HCT116 (cell line): ENCODE results near the gene RASGRF2. TPM values are rescaled to one million over a fixed set of nuclear protein-coding genes. Genes with fewer than 3 reads are reported as not detected.

Experiments
- ATAC-seq: fragments of 200-7000 bp; cut with Tn5 transposase; 2 replicates; pipeline ENCODE4 v1.9.1; 2020; ENCODE audit warnings: mild to moderate bottlenecking, moderate library complexity
- BruUV-seq: library from RNA; stranded (reverse); fragments of 400-500 nt; replicated peaks from 2 replicates; lab custom pipeline; 2021; lab: Mats Ljungman, UMichigan
- CTCF ChIA-PET: fragments of 300-600 bp; sonication (Branson Sonifier 250); formaldehyde crosslinking; loops from one replicate; lab custom pipeline; 2021; ENCODE audit warnings: antibody characterized with exemption; lab: Charles Lee
- POLR2A ChIA-PET: fragments of 300-600, 350-600 bp; sonication (Branson Sonifier 250); formaldehyde crosslinking; loops from one replicate; lab custom pipeline; 2021; ENCODE audit warnings: antibody characterized with exemption; lab: Charles Lee
- RAD21 ChIA-PET, 2 experiments: fragments of 300-600 bp; sonication (Branson Sonifier 250); formaldehyde crosslinking; loops; one replicate each; lab custom pipeline; 2023; ENCODE audit warnings: low total read pairs in 2 of 2; ENCODE audit not compliant: uncharacterized antibody in 2 of 2, unreplicated experiment in 2 of 2, low non-redundant PET in 1 of 2; lab: Charles Lee
- DNase-seq: peaks from one replicate; pipeline ENCODE4 v3.0.0-alpha.2; 2010; ENCODE audit warnings: low read depth, low spot score
- H2AFZ ChIP-seq: fragments of 200-600 bp; shearing (Covaris generic), sonication (generic); 2 replicates; pipeline ENCODE4 v1.6.1; 2017; ENCODE audit warnings: low read depth, mixed run types, mixed read lengths, antibody characterized with exemption, low read length; ENCODE audit not compliant: poor library complexity, severe bottlenecking
- H3K27ac ChIP-seq: 2 replicates; pipeline ENCODE4 v1.5.1; 2012; ENCODE audit warnings: low read depth, low read length
- H3K27me3 ChIP-seq: fragments of 200-600 bp; sonication (generic); 2 replicates; pipeline ENCODE4 v1.6.1; 2016; ENCODE audit warnings: mixed run types, low read length, mixed read lengths; ENCODE audit not compliant: insufficient read depth
- H3K36me3 ChIP-seq, 2 experiments: fragments of 200-500 bp in 1 of 2; fragments of 200-600 bp in 1 of 2; sonication (Bioruptor generic) in 1 of 2; sonication (generic) in 1 of 2; 2 replicates each; pipeline versions ENCODE4 v1.5.1 to v1.6.1; 2014 to 2016; ENCODE audit warnings: low read length in 2 of 2, inconsistent platforms in 1 of 2, mixed read lengths in 1 of 2, mixed run types in 1 of 2; ENCODE audit not compliant: insufficient read depth in 2 of 2, control insufficient read depth in 1 of 2
- H3K4me1 ChIP-seq, 2 experiments: fragments of 200-600 bp in 1 of 2; sonication (generic) in 1 of 2; 2 replicates each; pipeline versions ENCODE4 v1.5.1 to v1.6.1; 2012 to 2017; ENCODE audit warnings: low read length in 2 of 2, inconsistent platforms in 1 of 2, mild to moderate bottlenecking in 1 of 2, mixed read lengths in 1 of 2, mixed run types in 1 of 2, moderate library complexity in 1 of 2; ENCODE audit not compliant: insufficient read depth in 2 of 2, control insufficient read depth in 1 of 2
- H3K4me2 ChIP-seq: fragments of 200-600 bp; sonication (generic); 2 replicates; pipeline ENCODE4 v1.6.1; 2017; ENCODE audit warnings: mixed run types, low read length, mixed read lengths
- H3K4me3 ChIP-seq, 2 experiments: fragments of 200-600 bp in 1 of 2; sonication (generic) in 1 of 2; replicated peaks in 1 of 2; 2 replicates each; pipeline ENCODE4 v1.5.1; 2011 to 2016; ENCODE audit warnings: low read length in 2 of 2, control low read depth in 1 of 2, low read depth in 1 of 2, mild to moderate bottlenecking in 1 of 2, mixed read lengths in 1 of 2, mixed run types in 1 of 2
- H3K79me2 ChIP-seq: fragments of 200-600 bp; sonication (generic); 2 replicates; pipeline ENCODE4 v1.6.1; 2017; ENCODE audit warnings: mild to moderate bottlenecking, mixed run types, low read length, moderate library complexity, mixed read lengths; ENCODE audit not compliant: insufficient read depth
- H3K9ac ChIP-seq: fragments of 200-600 bp; sonication (generic); 2 replicates; pipeline ENCODE4 v1.6.1; 2016; ENCODE audit warnings: low read length, mixed read lengths
- H3K9me2 ChIP-seq: fragments of 200-600 bp; sonication (generic), shearing (Covaris generic); 2 replicates; pipeline ENCODE4 v1.6.1; 2017; ENCODE audit warnings: mixed run types, mild to moderate bottlenecking, moderate library complexity; ENCODE audit not compliant: insufficient read depth
- H3K9me3 ChIP-seq, 2 experiments: fragments of 200-500 bp in 1 of 2; fragments of 200-600 bp in 1 of 2; sonication (Bioruptor generic) in 1 of 2; sonication (generic) in 1 of 2; 2 replicates each; pipeline ENCODE4 v1.6.1; 2014 to 2017; ENCODE audit warnings: low read length in 2 of 2, mixed read lengths in 2 of 2, inconsistent platforms in 1 of 2, low read depth in 1 of 2, mild to moderate bottlenecking in 1 of 2, mixed run types in 1 of 2, moderate library complexity in 1 of 2; ENCODE audit not compliant: control insufficient read depth in 1 of 2, insufficient read depth in 1 of 2
- H4K20me1 ChIP-seq: fragments of 200-600 bp; sonication (generic), shearing (Covaris generic); 2 replicates; pipeline ENCODE4 v1.6.1; 2017; ENCODE audit warnings: mixed run types, mild to moderate bottlenecking, moderate library complexity; ENCODE audit not compliant: insufficient read depth
- CBX3 ChIP-seq: IDR thresholded peaks from 2 replicates; pipeline ENCODE4 v1.6.1; 2012; ENCODE audit warnings: low read depth
- EZH2phosphoT487 ChIP-seq: fragments of 200-600 bp; IDR thresholded peaks from 2 replicates; pipeline ENCODE4 v1.6.1; 2018; ENCODE audit warnings: antibody characterized with exemption, borderline replicate concordance
- JUND ChIP-seq: IDR thresholded peaks from 2 replicates; pipeline ENCODE4 v1.6.1; 2012
- POLR2A ChIP-seq: IDR thresholded peaks from 2 replicates; pipeline ENCODE4 v1.7.0; 2011; ENCODE audit warnings: borderline replicate concordance; ENCODE audit not compliant: insufficient read depth, insufficient read length; ENCODE audit errors: extremely low read depth
- POLR2AphosphoS5 ChIP-seq: IDR thresholded peaks from 2 replicates; pipeline ENCODE4 v1.6.1; 2011; ENCODE audit warnings: mild to moderate bottlenecking, low read depth, low read length, moderate library complexity
- RAD21 ChIP-seq: IDR thresholded peaks from 2 replicates; pipeline ENCODE4 v1.6.1; 2012; ENCODE audit warnings: low read depth, mild to moderate bottlenecking
- SIN3A ChIP-seq: IDR thresholded peaks from 2 replicates; pipeline ENCODE4 v1.6.1; 2012; ENCODE audit warnings: low read depth
- SRF ChIP-seq: IDR thresholded peaks from 2 replicates; pipeline ENCODE4 v1.6.1; 2012; ENCODE audit warnings: low read depth
- TCF7L2 ChIP-seq: IDR thresholded peaks from 2 replicates; pipeline ENCODE4 v1.7.0; 2011; ENCODE audit warnings: borderline replicate concordance, inconsistent platforms; ENCODE audit not compliant: insufficient read depth, insufficient read length; ENCODE audit errors: extremely low read depth
- YY1 ChIP-seq: IDR thresholded peaks from 2 replicates; pipeline ENCODE4 v1.6.1; 2011; ENCODE audit warnings: low read length, low read depth, moderate library complexity, mild to moderate bottlenecking; ENCODE audit not compliant: insufficient replicate concordance; ENCODE audit errors: extremely low read depth
- intact Hi-C: fragments of 100-400 bp; cut with micrococcal nuclease; formaldehyde crosslinking; loops from 2 replicates; pipeline ENCODE4 v1.10.0; 2022
- total RNA-seq: library from RNA; stranded (reverse); gene quantifications from one replicate; pipeline ENCODE4 v1.2.1, GENCODE V29; 2021; ENCODE audit not compliant: unreplicated experiment
- TF ChIP-seq, protein P1 (sequence below), 3 experiments: fragments of 200-600 bp in 1 of 3; sonication (generic) in 1 of 3; IDR thresholded peaks in 2 of 3; conservative IDR thresholded peaks in 1 of 3; 2 replicates each; pipeline ENCODE4 v1.5.1; 2012 to 2017; ENCODE audit warnings: low read depth in 2 of 3, low read length in 2 of 3, antibody characterized with exemption in 1 of 3, borderline replicate concordance in 1 of 3, control low read depth in 1 of 3, mild to moderate bottlenecking in 1 of 3, mixed read lengths in 1 of 3, mixed run types in 1 of 3, moderate library complexity in 1 of 3; ENCODE audit not compliant: insufficient read depth in 1 of 3
- TF ChIP-seq, protein P2 (sequence below): IDR thresholded peaks from 2 replicates; pipeline ENCODE4 v1.6.1; 2011; ENCODE audit warnings: mild to moderate bottlenecking, low read length, moderate library complexity; ENCODE audit not compliant: insufficient replicate concordance; ENCODE audit errors: extremely low read depth

The RASGRF2 gene
- total RNA-seq, 1 experiment from 2014 or later, result 0.05 TPM

DNA sequence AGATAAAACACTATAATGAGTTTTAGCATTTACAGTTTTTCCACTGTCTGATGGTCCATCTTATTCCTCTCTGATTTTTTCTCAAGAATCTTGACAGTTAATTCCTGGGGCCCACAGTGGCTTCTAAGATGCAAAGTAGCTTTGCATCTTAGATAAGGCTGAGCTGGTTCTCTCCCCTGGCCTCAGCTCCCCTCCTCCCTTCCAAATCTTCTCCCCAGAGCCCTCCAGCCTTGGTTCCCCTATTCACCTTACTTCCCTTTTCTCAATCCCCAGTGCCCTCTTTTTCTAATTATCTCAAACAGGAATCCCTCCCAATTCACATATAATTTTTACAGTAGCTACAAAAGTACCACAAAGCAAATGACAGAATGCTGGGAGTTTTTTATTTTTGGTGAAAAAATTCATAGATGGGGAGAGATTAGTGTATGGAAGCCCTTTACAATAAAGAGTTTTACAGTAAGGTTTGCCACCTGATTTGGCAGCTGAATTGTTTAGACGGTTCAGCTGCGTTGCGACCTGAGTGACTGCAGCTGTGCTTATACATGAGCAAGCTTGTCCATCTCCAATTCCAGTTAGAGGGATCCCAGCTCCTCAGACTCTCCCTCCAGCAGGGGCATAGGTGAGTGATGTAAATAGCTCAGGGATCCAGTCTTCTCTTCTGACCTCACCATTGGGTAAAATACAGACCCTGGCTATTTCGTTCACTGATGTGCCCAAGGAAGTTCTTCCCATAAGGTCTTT lies 221.6 kb downstream of the RASGRF2 start:
- ChIA-PET POLR2A (no interaction called here), CTCF (interaction anchor here (1.2 kb wide), 1 partner anchor 10 kb away, joined by 3 read pairs; no protein-coding TSS in a partner anchor), RAD21 (no interaction called here)
- Histone ChIP-seq H4K20me1 (no peaks in the 10 kb centered on the region), H3K79me2 (no peaks in the 10 kb centered on the region), H3K27me3 (no peaks in the 10 kb centered on the region), H2AFZ (no peak overlapping the region), H3K9me3 (no peaks in the 10 kb centered on the region), H3K36me3 (no peaks in the 10 kb centered on the region), H3K27ac (no peak overlapping the region), H3K4me3 (no peak overlapping the region), H3K9me2 (no peaks in the 10 kb centered on the region), H3K4me2 (no peak overlapping the region), H3K9ac (no peak overlapping the region), H3K4me1 (no peaks in the 10 kb centered on the region)
- ATAC-seq, result no peak
- DNase-seq, result no peak
- BruUV-seq, result no TSS peak
- intact Hi-C loops, result no loop called here
- TF ChIP-seq POLR2A (no peak), SRF (no peak), JUND (no peak), CBX3 (no peak), YY1 (no peak), TCF7L2 (no peak), POLR2AphosphoS5 (no peak)

DNA sequence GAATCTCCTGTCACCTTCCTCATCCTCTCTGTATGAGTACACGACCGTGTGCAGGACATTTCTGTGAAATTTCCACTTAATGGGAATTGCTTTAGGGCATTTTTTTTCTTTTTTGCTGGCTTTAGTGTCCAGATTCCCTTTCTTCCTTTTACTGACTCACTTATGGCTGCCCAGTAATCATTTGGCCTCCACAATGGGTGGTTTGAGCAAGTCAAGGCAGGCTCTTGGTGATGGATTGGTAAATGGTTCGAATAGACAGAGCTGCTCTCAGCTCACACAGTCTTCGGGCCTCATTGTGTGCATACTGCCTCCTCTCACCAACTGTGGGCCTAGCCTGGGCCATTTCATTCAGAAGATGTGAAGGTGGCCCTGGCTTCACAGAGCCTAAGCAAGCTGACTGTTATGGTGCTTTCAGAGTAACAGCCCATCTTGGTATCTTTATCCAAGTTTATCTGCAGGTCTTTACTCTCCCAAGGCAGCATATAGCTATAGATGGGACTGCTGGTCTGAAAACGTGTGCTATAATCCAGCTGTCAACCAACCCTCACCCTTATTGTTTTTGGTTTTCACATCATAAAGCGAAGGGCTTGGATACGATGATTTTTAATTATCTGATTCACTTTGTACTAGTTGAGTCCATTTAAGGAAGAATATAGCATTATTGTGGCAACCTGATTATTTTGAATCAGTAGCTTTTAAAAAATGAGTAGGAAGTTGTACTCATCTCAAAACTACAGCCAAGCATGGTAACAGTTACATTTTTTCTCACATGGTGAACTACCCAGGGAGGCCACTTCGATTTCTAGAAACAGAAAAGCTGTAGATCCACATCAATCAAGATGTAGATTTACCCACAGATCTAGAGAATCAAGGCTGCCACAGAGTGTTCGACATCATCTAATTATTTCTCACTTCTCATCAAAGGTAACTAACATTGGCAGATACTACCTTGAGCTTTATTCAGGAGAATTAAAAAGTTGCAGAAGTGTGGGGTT lies 222.5 kb downstream of the RASGRF2 start:
- DNase-seq (no peak), ATAC-seq (no peak)
- no peaks in the 10 kb centered on the region for H3K9me2 ChIP-seq
- ChIA-PET CTCF (no interaction called here), POLR2A (no interaction called here), RAD21 (no interaction called here)
- BruUV-seq, result no TSS peak
- H2AFZ ChIP-seq, result no peak overlapping the region
- H3K9ac ChIP-seq, result no peak overlapping the region
- H3K4me2 ChIP-seq, result no peak overlapping the region
- intact Hi-C loops, result no loop called here
- no peaks in the 10 kb centered on the region for H3K4me1 ChIP-seq
- H3K79me2 ChIP-seq, result no peaks in the 10 kb centered on the region
- no peaks in the 10 kb centered on the region for H4K20me1 ChIP-seq
- H3K4me3 ChIP-seq, result no peak overlapping the region
- no peaks in the 10 kb centered on the region for H3K36me3 ChIP-seq
- no peak overlapping the region for H3K27ac ChIP-seq
- H3K27me3 ChIP-seq, result no peaks in the 10 kb centered on the region
- no peaks in the 10 kb centered on the region for H3K9me3 ChIP-seq
- TF ChIP-seq SIN3A, result no peak
- TF ChIP-seq, protein P1, sequence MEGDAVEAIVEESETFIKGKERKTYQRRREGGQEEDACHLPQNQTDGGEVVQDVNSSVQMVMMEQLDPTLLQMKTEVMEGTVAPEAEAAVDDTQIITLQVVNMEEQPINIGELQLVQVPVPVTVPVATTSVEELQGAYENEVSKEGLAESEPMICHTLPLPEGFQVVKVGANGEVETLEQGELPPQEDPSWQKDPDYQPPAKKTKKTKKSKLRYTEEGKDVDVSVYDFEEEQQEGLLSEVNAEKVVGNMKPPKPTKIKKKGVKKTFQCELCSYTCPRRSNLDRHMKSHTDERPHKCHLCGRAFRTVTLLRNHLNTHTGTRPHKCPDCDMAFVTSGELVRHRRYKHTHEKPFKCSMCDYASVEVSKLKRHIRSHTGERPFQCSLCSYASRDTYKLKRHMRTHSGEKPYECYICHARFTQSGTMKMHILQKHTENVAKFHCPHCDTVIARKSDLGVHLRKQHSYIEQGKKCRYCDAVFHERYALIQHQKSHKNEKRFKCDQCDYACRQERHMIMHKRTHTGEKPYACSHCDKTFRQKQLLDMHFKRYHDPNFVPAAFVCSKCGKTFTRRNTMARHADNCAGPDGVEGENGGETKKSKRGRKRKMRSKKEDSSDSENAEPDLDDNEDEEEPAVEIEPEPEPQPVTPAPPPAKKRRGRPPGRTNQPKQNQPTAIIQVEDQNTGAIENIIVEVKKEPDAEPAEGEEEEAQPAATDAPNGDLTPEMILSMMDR (IDR thresholded peaks at IDR 0.05 in 2 of 3, conservative IDR thresholded peaks at IDR 0.05 in 1 of 3; ENCODE audit: borderline replicate concordance in 1 of 3, insufficient read depth in 1 of 3, low read depth in 2 of 3, low read length in 2 of 3), result no peak
- no peak for TF ChIP-seq SRF
- no peak for TF ChIP-seq YY1
- TF ChIP-seq, protein P2, sequence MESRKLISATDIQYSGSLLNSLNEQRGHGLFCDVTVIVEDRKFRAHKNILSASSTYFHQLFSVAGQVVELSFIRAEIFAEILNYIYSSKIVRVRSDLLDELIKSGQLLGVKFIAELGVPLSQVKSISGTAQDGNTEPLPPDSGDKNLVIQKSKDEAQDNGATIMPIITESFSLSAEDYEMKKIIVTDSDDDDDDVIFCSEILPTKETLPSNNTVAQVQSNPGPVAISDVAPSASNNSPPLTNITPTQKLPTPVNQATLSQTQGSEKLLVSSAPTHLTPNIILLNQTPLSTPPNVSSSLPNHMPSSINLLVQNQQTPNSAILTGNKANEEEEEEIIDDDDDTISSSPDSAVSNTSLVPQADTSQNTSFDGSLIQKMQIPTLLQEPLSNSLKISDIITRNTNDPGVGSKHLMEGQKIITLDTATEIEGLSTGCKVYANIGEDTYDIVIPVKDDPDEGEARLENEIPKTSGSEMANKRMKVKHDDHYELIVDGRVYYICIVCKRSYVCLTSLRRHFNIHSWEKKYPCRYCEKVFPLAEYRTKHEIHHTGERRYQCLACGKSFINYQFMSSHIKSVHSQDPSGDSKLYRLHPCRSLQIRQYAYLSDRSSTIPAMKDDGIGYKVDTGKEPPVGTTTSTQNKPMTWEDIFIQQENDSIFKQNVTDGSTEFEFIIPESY, result no peak
- no peak for TF ChIP-seq CBX3
- TF ChIP-seq RAD21, result no peak
- no peak for TF ChIP-seq POLR2AphosphoS5
- TF ChIP-seq EZH2phosphoT487, result no peak
